IMR-90 (cell line): ENCODE measurements around the gene PLIN5. TPM values are rescaled to one million over a fixed set of nuclear protein-coding genes. Genes with fewer than 3 reads are reported as not detected.

Experiments used
- ATAC-seq: fragments of 200-7000 bp; cut with Tn5 transposase; 2 replicates; pipeline ENCODE4 v1.9.1; 2020; ENCODE audit warnings: low read depth, mild to moderate bottlenecking, moderate library complexity
- BruUV-seq: library from RNA; stranded (reverse); fragments of 400-500 nt; replicated peaks from 2 replicates; lab custom pipeline; 2021; lab: Mats Ljungman, UMichigan
- CTCF ChIA-PET: fragments of 300-600 bp; formaldehyde crosslinking; extraction: SDS; loops from one replicate; lab custom pipeline; 2021; ENCODE audit warnings: antibody characterized with exemption; lab: Yijun Ruan, JAX
- POLR2A ChIA-PET: fragments of 300-600 bp; sonication (Branson Sonifier 250); formaldehyde crosslinking; loops from one replicate; lab custom pipeline; 2022; ENCODE audit warnings: antibody characterized with exemption; ENCODE audit not compliant: unreplicated experiment; lab: Charles Lee
- DNase-seq: peaks from one replicate; pipeline ENCODE4 v3.0.0; 2013
- H2AFZ ChIP-seq: replicated peaks from 2 replicates; pipeline ENCODE3; 2013; ENCODE audit warnings: low read length, mild to moderate bottlenecking; ENCODE audit not compliant: poor library complexity
- H2AK5ac ChIP-seq: 2 replicates; pipeline ENCODE4 v1.6.1; 2013; ENCODE audit warnings: low read depth, low read length, inconsistent platforms
- H2AK9ac ChIP-seq: replicated peaks from 2 replicates; pipeline ENCODE3; 2013; ENCODE audit warnings: mild to moderate bottlenecking, low read depth, low read length, moderate library complexity; ENCODE audit not compliant: poor library complexity
- H2BK120ac ChIP-seq: 2 replicates; pipeline ENCODE4 v1.6.1; 2013; ENCODE audit warnings: low read depth, low read length, inconsistent platforms
- H2BK15ac ChIP-seq: 3 replicates; pipeline ENCODE4 v1.6.1; 2013; ENCODE audit warnings: low read depth, low read length, inconsistent platforms
- H2BK20ac ChIP-seq: 2 replicates; pipeline ENCODE4 v1.6.1; 2013; ENCODE audit warnings: low read depth, mild to moderate bottlenecking, inconsistent platforms, low read length, moderate library complexity
- H2BK5ac ChIP-seq: 2 replicates; pipeline ENCODE4 v1.6.1; 2013; ENCODE audit warnings: mild to moderate bottlenecking, low read depth, low read length, inconsistent platforms; ENCODE audit not compliant: poor library complexity, severe bottlenecking
- H3K14ac ChIP-seq: replicated peaks from 2 replicates; pipeline ENCODE4 v1.6.1; 2013; ENCODE audit warnings: low read depth, low read length, inconsistent platforms
- H3K18ac ChIP-seq: 2 replicates; pipeline ENCODE4 v1.6.1; 2013; ENCODE audit warnings: low read depth, low read length, control low read depth
- H3K23ac ChIP-seq: 2 replicates; pipeline ENCODE4 v1.6.1; 2013; ENCODE audit warnings: low read depth, low read length, inconsistent platforms
- H3K27ac ChIP-seq: 2 replicates; pipeline ENCODE4 v1.5.1; 2013; ENCODE audit warnings: mild to moderate bottlenecking, control low read depth, low read length; ENCODE audit not compliant: insufficient read depth
- H3K27me3 ChIP-seq: 2 replicates; pipeline ENCODE4 v1.6.1; 2013; ENCODE audit warnings: low read length; ENCODE audit not compliant: control insufficient read depth, insufficient read depth
- H3K36me3 ChIP-seq: 2 replicates; pipeline ENCODE4 v1.6.1; 2013; ENCODE audit warnings: low read length, mixed read lengths; ENCODE audit not compliant: control insufficient read depth, insufficient read depth
- H3K4ac ChIP-seq: 2 replicates; pipeline ENCODE4 v1.6.1; 2013; ENCODE audit warnings: low read depth, low read length, inconsistent platforms
- H3K4me1 ChIP-seq: 2 replicates; pipeline ENCODE4 v1.6.1; 2013; ENCODE audit warnings: low read length, mixed read lengths; ENCODE audit not compliant: control insufficient read depth, insufficient read depth
- H3K4me2 ChIP-seq: 2 replicates; pipeline ENCODE4 v1.6.1; 2013; ENCODE audit warnings: low read depth, mild to moderate bottlenecking, control low read depth, low read length, moderate library complexity
- H3K4me3 ChIP-seq: 2 replicates; pipeline ENCODE4 v1.5.1; 2013; ENCODE audit warnings: low read depth, mild to moderate bottlenecking, control low read depth, low read length, moderate library complexity; ENCODE audit not compliant: insufficient read depth
- H3K56ac ChIP-seq: 2 replicates; pipeline ENCODE4 v1.6.1; 2013; ENCODE audit warnings: low read length, inconsistent platforms; ENCODE audit not compliant: insufficient read depth; ENCODE audit errors: extremely low read depth
- H3K79me1 ChIP-seq, 2 experiments: 2 replicates each; pipeline ENCODE4 v1.6.1; 2013; ENCODE audit warnings: low read length in 2 of 2, inconsistent platforms in 1 of 2, low read depth in 1 of 2
- H3K9ac ChIP-seq: 2 replicates; pipeline ENCODE4 v1.6.1; 2013; ENCODE audit warnings: low read depth, low read length, control low read depth
- H3K9me1 ChIP-seq: 2 replicates; pipeline ENCODE4 v1.6.1; 2013; ENCODE audit warnings: low read length, inconsistent platforms; ENCODE audit not compliant: insufficient read depth
- H3K9me3 ChIP-seq: 2 replicates; pipeline ENCODE4 v1.6.1; 2013; ENCODE audit warnings: low read length; ENCODE audit not compliant: control insufficient read depth, insufficient read depth
- H4K20me1 ChIP-seq: 2 replicates; pipeline ENCODE4 v1.6.1; 2013; ENCODE audit warnings: low read length, inconsistent platforms; ENCODE audit not compliant: insufficient read depth
- H4K5ac ChIP-seq: 2 replicates; pipeline ENCODE4 v1.6.1; 2013; ENCODE audit warnings: mild to moderate bottlenecking, low read depth, low read length, control low read depth
- H4K8ac ChIP-seq, 2 experiments: 2 replicates each; pipeline ENCODE4 v1.6.1; 2013; ENCODE audit warnings: low read depth in 2 of 2, low read length in 2 of 2, control low read depth in 1 of 2, inconsistent platforms in 1 of 2
- H4K91ac ChIP-seq: 2 replicates; pipeline ENCODE4 v1.6.1; 2013; ENCODE audit warnings: low read depth, low read length, inconsistent platforms; ENCODE audit not compliant: insufficient read depth
- RAD21 ChIP-seq: IDR thresholded peaks from 2 replicates; pipeline ENCODE4 v1.6.1; 2012; ENCODE audit warnings: low read length, improper control_type of control experiment
- WGBS, 2 experiments: methylation state at CpG; one replicate each; pipeline versions ENCODE4 v1.1.5 to v1.1.7; 2013; ENCODE audit warnings: missing lambda C conversion rate in 2 of 2; ENCODE audit not compliant: insufficient read length in 1 of 2; ENCODE audit errors: extremely low coverage in 2 of 2; 5-methylcytosine and 5-hydroxymethylcytosine counted together
- dilution Hi-C: fragments of 300-500 bp; cut with HindIII; formaldehyde crosslinking; loops from one replicate; pipeline ENCODE4 v1.14.3; 2018; ENCODE audit warnings: low sequenced_read_pairs; ENCODE audit not compliant: unreplicated experiment
- in situ Hi-C: fragments of 300-500 bp; cut with MboI; formaldehyde crosslinking; loops from 3 replicates; pipeline ENCODE4 v1.14.3; 2019; ENCODE audit warnings: low sequenced_read_pairs, inconsistent platforms, mixed read lengths
- intact Hi-C: fragments of 100-400 bp; cut with micrococcal nuclease; formaldehyde crosslinking; loops from 2 replicates; pipeline ENCODE4 v1.10.0; 2022
- polyA plus RNA-seq, 3 experiments: library from polyadenylated mRNA; depleted of rRNA; stranded (reverse); fragments of >200 nt; gene quantifications; 2 replicates each; pipeline ENCODE4 v1.2.3, GENCODE V29; 2012; ENCODE audit warnings: low replicate concordance in 1 of 3
- total RNA-seq: library from RNA; depleted of rRNA; stranded (reverse); fragments of >200 nt; gene quantifications from 2 replicates; pipeline ENCODE4 v1.2.3, GENCODE V29; 2012
- TF ChIP-seq, protein P1 (sequence below): conservative IDR thresholded peaks from 2 replicates; pipeline ENCODE4 v1.5.1; 2012; ENCODE audit warnings: mild to moderate bottlenecking, low read depth, low read length, improper control_type of control experiment
- TF ChIP-seq, protein P2 (sequence below): fragments of 150-350 bp; IDR thresholded peaks from 2 replicates; pipeline ENCODE4 v1.6.1; 2017; ENCODE audit warnings: mild to moderate bottlenecking, antibody characterized with exemption, low read length, low read depth

PLIN5 gene
- total and polyA plus RNA-seq, 2 of the 4 experiments (the other 2 are of a cell fraction), result not detected

DNA sequence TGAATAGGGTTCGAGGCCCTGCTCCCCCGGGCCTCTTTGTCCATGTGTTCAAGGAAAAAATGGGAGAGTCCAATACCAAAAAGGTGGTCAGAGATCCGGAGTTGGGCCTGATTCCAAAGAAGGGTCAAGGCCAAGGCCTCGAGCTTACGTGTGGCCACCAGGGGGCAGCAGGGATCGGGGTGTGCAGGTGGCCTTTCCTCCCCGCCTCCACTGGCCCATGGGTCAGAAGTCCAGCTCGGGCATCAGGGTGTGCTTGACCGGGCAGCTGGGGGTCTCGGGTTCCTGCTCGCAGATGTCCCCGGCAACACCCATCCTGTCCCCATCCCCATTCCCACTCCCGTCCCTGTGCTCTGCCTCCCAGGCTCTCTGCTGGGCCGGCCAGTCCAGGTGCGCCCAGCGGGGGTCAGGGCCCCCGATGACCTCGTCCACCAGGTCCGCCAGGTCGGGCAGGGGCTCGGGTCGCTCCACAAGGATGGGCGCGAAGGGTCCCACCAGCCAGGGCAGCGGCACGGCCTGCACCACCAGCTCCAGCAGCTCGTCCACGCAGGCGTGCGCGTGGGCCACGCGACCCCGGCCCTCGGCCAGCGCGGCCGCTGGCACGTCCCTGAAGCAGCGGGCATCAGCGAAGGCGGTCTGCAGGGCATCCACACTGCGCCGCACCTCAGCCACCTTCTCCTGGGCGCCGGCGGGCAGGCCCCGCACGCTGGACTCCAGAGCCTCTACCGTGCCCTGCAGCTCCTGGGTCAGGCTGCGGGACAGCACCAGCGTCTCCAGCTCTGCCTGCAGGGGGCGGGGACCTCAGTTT, 11.5 kb downstream of the PLIN5 start:
- ATAC-seq (no peak), DNase-seq (peak; percentile 10)
- Histone ChIP-seq H4K91ac (no peak overlapping the region), H2AK9ac (no peak overlapping the region), H3K4me1 (peaks cover 7% of the 10 kb centered on the region), H3K27me3 (peaks cover 10% of the 10 kb centered on the region; the same call in 1 of the 2 replicates), H2BK20ac (no peak overlapping the region), H3K4me3 (no peak overlapping the region), H2AK5ac (no peak overlapping the region), H4K8ac (no peak overlapping the region), H3K4me2 (no peak overlapping the region), H3K79me1 (no peaks in the 10 kb centered on the region), H2BK5ac (no peak overlapping the region), H3K23ac (no peak overlapping the region), H3K36me3 (no peaks in the 10 kb centered on the region), H3K14ac (no peak overlapping the region), H3K4ac (no peak overlapping the region), H2BK15ac (no peak overlapping the region), H2AFZ (no peak overlapping the region), H3K27ac (no peak overlapping the region), H3K9me3 (no peaks in the 10 kb centered on the region), H3K56ac (no peak overlapping the region), H3K9ac (no peak overlapping the region), H4K5ac (no peak overlapping the region), H4K20me1 (no peaks in the 10 kb centered on the region), H2BK120ac (no peak overlapping the region), H3K18ac (no peak overlapping the region), H3K9me1 (no peaks in the 10 kb centered on the region)
- ChIA-PET POLR2A (no interaction called here), CTCF (interaction anchor here (1.1 to 1.4 kb wide), 2 partner anchors 12 to 112 kb away, joined by 5 to 6 read pairs; partner anchors contain the start of gene PLIN5)
- in situ Hi-C loops, result no loop called here
- intact Hi-C loops, result no loop called here
- peak; percentile 32 for TF ChIP-seq RAD21
- TF ChIP-seq, protein P1, sequence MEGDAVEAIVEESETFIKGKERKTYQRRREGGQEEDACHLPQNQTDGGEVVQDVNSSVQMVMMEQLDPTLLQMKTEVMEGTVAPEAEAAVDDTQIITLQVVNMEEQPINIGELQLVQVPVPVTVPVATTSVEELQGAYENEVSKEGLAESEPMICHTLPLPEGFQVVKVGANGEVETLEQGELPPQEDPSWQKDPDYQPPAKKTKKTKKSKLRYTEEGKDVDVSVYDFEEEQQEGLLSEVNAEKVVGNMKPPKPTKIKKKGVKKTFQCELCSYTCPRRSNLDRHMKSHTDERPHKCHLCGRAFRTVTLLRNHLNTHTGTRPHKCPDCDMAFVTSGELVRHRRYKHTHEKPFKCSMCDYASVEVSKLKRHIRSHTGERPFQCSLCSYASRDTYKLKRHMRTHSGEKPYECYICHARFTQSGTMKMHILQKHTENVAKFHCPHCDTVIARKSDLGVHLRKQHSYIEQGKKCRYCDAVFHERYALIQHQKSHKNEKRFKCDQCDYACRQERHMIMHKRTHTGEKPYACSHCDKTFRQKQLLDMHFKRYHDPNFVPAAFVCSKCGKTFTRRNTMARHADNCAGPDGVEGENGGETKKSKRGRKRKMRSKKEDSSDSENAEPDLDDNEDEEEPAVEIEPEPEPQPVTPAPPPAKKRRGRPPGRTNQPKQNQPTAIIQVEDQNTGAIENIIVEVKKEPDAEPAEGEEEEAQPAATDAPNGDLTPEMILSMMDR, result peak; percentile 58
- TF ChIP-seq, protein P2, sequence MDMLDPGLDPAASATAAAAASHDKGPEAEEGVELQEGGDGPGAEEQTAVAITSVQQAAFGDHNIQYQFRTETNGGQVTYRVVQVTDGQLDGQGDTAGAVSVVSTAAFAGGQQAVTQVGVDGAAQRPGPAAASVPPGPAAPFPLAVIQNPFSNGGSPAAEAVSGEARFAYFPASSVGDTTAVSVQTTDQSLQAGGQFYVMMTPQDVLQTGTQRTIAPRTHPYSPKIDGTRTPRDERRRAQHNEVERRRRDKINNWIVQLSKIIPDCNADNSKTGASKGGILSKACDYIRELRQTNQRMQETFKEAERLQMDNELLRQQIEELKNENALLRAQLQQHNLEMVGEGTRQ, result no peak
- 66% methylated on average over 28 of the region's 53 CpGs; no CpG with 5 or more reads in 1 of the 2 experiments for WGBS, 2 experiments
- BruUV-seq, result no TSS peak
- dilution Hi-C loops, result no loop called here
